ENCODE measurements around the gene KLRC2.
"Not testable (repeated sequence)": the region's sequence is repeated elsewhere in the genome, so short reads cannot be mapped to it uniquely, and the experiment has no call there.

Gene KLRC2

GRCh38 chr12:10425938-10426337, 9.9 kb downstream of the KLRC2 start:
- H3K36me3 Mint-ChIP-seq (ENCODE audit: low read depth); H3K27ac Mint-ChIP-seq: not testable (repeated sequence)

GRCh38 chr12:10424260-10424899, 11.4 kb downstream of the KLRC2 start:
- not testable (repeated sequence) for H3K27me3 Mint-ChIP-seq; H3K9me3 Mint-ChIP-seq; DNase-seq; H3K27ac Mint-ChIP-seq; H3K4me1 Mint-ChIP-seq (ENCODE audit: low read depth); H3K4me3 Mint-ChIP-seq; H3K36me3 Mint-ChIP-seq (ENCODE audit: low read depth)

More at GRCh38 chr12:10425938-10426337, 9.9 kb downstream of the KLRC2 start:
- H3K4me3 Mint-ChIP-seq; H3K4me1 Mint-ChIP-seq (ENCODE audit: low read depth); DNase-seq; H3K27me3 Mint-ChIP-seq; H3K9me3 Mint-ChIP-seq: not testable (repeated sequence)

- H3K36me3 Mint-ChIP-seq (ENCODE audit: low read depth); H3K4me3 Mint-ChIP-seq; DNase-seq; H3K4me1 Mint-ChIP-seq (ENCODE audit: low read depth); H3K9me3 Mint-ChIP-seq; H3K27me3 Mint-ChIP-seq; H3K27ac Mint-ChIP-seq: not testable (repeated sequence)
These were observed 13.7 kb downstream of the KLRC2 start for GRCh38 chr12:10422159-10422558.

DNA sequence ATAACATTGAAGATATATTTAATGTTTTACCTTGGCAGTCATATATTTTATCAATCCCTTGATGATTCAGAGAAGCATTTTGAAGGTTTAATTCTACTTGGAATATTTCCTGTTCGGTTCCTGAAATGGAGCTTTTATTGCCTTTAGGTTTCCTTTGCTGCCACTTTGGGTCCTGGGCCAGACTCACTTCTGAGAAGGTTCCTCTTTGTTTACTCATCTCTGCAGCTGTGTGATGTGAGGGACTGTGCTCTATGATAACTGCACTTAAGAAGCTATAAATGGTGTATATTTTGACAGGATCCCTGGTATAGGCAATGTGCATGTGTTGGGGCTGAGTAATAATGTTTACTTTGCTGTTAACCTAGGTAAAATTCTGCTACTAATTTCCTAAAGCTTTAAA, 15.5 kb downstream of the KLRC2 start, which contains the start of gene KLRC3:
KLRC3 (minus strand) TSS at position 262 of the 400 bp plus-strand sequence; CDS start at position 217, 45 bp downstream.
- Mint-ChIP-seq H3K27ac (peak within 1 kb of the TSS; percentile 68), H3K4me3 (peak within 1 kb of the TSS; percentile 36)
- not testable (repeated sequence) for H3K27me3 Mint-ChIP-seq; DNase-seq; H3K4me1 Mint-ChIP-seq (ENCODE audit: low read depth); H3K36me3 Mint-ChIP-seq (ENCODE audit: low read depth); H3K9me3 Mint-ChIP-seq

DNA sequence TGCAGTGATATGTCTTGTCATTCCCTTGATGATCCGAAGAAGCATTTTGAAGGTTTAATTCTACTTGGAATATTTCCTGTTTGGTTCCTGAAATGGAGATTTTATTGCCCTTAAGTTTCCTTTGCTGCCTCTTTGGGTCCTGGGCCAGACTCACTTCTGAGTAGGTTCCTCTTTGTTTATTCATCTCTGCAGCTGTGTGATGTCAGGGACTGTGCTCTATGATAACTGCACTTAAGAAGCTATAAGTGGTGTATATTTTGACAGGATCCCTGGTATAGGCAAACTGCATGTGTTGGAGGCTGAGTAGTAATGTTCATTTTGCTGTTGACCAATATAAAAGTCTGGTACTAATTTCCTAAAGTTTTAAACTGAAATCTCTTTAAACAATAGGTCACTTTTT, 26.4 kb downstream of the KLRC2 start, which contains the start of gene KLRC4:
KLRC4 (minus strand) TSS at position 366 of the 400 bp plus-strand sequence; CDS start at position 184, 182 bp downstream.
- no peak for DNase-seq
- H3K4me1 Mint-ChIP-seq (ENCODE audit: low read depth) = peaks cover 13% of the 10 kb centered on the region
- peaks cover 6% of the 10 kb centered on the region for H3K27me3 Mint-ChIP-seq
- peak within 1 kb of the TSS; percentile 70 for H3K4me3 Mint-ChIP-seq
- peaks cover 9% of the 10 kb centered on the region for H3K36me3 Mint-ChIP-seq (ENCODE audit: low read depth)
- H3K9me3 Mint-ChIP-seq = no peaks in the 10 kb centered on the region
- peak within 1 kb of the TSS; percentile 66 for H3K27ac Mint-ChIP-seq

DNA sequence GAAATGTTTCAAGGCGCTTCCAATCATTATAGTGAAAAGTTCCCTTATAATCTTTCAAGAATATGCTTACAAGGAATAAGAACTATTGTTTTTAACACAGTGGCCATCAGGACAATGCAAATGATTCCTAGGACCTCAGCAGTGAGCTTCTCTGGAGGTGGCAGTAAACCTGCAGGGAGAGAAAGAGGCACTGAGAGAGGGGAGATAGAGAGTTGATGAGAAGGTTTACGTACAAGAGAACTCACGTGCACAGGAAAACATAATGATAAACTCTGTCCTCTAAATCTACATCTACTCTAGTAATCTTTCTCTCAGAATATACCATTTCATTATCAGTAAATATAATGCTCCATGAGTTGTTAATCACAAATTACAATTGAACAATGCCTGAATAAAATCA, 27.0 kb downstream of the KLRC2 start:
- Mint-ChIP-seq H3K27me3 (peaks cover 6% of the 10 kb centered on the region), H3K36me3 (ENCODE audit: low read depth) (peaks cover 9% of the 10 kb centered on the region), H3K27ac (peak overlapping the region; percentile 66), H3K4me1 (ENCODE audit: low read depth) (peaks cover 13% of the 10 kb centered on the region), H3K4me3 (peak overlapping the region; percentile 70), H3K9me3 (no peaks in the 10 kb centered on the region)
- DNase-seq = no peak

DNA sequence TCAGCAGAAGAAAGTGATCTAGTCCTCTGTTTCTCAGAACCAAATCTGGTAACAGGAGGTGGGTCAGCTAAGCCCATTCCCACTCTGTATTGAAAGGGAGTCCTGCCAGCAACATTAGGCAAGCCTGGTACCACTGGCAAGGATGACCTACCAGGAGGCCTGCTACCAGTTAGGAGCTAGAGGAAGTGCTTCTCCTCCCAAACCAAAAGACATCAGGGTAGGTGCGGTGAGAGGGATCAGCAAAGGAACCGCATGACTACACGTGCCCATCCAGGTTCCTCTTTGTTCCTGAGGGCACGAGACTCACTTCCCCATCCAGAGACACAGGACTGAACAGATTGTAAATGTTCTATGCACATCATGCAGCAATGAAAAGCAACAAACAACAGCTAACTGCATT, 29.1 kb downstream of the KLRC2 start:
- H3K9me3 Mint-ChIP-seq = no peaks in the 10 kb centered on the region
- H3K27ac Mint-ChIP-seq = peak overlapping the region; percentile 74
- peak overlapping the region; percentile 64 for H3K4me3 Mint-ChIP-seq
- peaks cover 6% of the 10 kb centered on the region for H3K27me3 Mint-ChIP-seq
- H3K4me1 Mint-ChIP-seq (ENCODE audit: low read depth) = peaks cover 20% of the 10 kb centered on the region
- no peak for DNase-seq
- peaks cover 9% of the 10 kb centered on the region for H3K36me3 Mint-ChIP-seq (ENCODE audit: low read depth)

DNA sequence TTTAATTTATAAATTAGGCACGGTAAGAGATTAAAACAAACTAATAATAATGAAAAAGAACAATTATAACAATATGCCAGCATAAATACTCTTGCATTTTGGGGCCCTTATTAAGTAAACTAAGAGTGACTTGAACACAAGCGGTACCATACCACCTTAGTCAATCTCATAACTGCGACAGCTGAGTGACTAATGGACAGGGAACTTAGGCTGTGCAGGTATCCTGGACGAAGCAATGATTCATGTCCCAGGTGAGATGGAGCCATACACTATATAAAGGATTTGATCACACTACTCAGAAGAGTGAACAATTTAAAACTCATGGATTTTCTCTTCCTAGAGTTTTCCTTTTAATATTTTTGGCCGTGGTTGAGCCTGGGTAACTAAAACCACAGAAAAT, 30.5 kb downstream of the KLRC2 start:
- H3K9me3 Mint-ChIP-seq = no peaks in the 10 kb centered on the region
- H3K4me1 Mint-ChIP-seq (ENCODE audit: low read depth) = peaks cover 27% of the 10 kb centered on the region
- peaks cover 6% of the 10 kb centered on the region for H3K27me3 Mint-ChIP-seq
- no peak for DNase-seq
- H3K36me3 Mint-ChIP-seq (ENCODE audit: low read depth) = peaks cover 9% of the 10 kb centered on the region
- peak overlapping the region; percentile 32 for H3K4me3 Mint-ChIP-seq
- peak overlapping the region; percentile 8 for H3K27ac Mint-ChIP-seq

DNA sequence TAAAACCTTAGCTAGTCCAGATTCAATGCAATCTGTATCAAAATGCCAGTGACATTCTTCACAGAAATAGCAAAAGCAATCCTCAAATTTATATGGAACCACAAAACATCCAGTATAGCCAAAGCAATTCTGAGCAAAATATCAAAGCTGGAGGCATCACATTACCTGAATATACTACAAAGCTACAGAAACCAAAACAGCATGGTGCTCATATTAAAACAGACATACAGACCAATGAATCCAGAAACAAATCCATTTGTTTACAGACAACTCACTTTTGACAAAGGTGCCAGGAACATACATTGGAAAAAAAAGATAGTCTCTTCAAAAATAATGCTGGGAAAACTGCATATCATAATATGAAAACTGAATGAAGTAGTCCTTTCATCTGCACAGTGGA, 31.0 kb downstream of the KLRC2 start:
- no peaks in the 10 kb centered on the region for H3K9me3 Mint-ChIP-seq
- peak overlapping the region; percentile 32 for H3K4me3 Mint-ChIP-seq
- DNase-seq = no peak
- peak overlapping the region; percentile 44 for H3K27ac Mint-ChIP-seq
- peaks cover 9% of the 10 kb centered on the region for H3K36me3 Mint-ChIP-seq (ENCODE audit: low read depth)
- peaks cover 10% of the 10 kb centered on the region for H3K27me3 Mint-ChIP-seq
- H3K4me1 Mint-ChIP-seq (ENCODE audit: low read depth) = peaks cover 32% of the 10 kb centered on the region

DNA sequence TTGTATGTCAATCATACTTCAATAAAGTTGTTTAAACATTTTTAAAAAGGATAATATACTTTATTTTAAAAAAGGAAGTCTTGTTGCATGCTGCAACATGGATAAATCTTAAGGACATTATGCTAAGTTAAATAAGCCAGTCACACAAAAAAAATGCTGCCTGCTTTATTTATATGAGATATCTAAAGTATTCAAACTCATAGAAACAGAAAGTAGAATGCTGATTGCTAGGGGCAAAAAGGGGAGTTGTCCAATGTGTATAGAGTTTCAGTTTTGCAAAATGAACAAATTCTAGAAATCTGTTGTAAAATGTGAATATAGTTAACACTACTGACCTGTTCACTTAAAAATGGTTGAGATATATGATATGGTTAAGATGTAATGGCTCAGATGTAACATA, 35.0 kb downstream of the KLRC2 start:
- Mint-ChIP-seq H3K27me3 (peaks cover 18% of the 10 kb centered on the region), H3K27ac (no peak overlapping the region), H3K4me1 (ENCODE audit: low read depth) (peaks cover 36% of the 10 kb centered on the region), H3K9me3 (no peaks in the 10 kb centered on the region), H3K4me3 (peak overlapping the region; percentile 2), H3K36me3 (ENCODE audit: low read depth) (peaks cover 11% of the 10 kb centered on the region)
- no peak for DNase-seq

GRCh38 chr12:10398168-10398567, 37.6 kb downstream of the KLRC2 start:
- Mint-ChIP-seq H3K9me3 (no peaks in the 10 kb centered on the region), H3K4me1 (ENCODE audit: low read depth) (peaks cover 54% of the 10 kb centered on the region), H3K27ac (peak overlapping the region; percentile 5), H3K27me3 (peaks cover 11% of the 10 kb centered on the region), H3K36me3 (ENCODE audit: low read depth) (peaks cover 2% of the 10 kb centered on the region), H3K4me3 (peak overlapping the region; percentile 26)
- no peak for DNase-seq

DNA sequence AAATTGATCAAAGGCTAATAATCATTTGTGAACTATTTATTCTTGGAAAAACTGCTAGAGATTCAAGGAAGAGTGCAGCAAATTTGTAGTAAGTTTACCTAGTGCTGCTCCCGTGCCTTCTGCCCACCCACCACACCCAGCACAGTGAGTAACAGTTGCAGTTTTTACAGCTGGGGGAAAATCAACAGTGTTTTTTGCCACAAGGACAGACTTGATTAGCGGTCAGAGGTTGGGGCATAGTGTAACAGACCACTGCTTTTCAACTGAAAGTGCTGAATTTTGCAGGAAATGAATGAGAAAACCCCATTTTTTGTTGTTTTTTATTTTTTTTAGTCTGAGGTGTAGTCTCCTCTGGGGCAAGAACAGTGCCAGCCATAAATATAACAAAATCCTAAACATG, 38.5 kb downstream of the KLRC2 start:
- Mint-ChIP-seq H3K36me3 (ENCODE audit: low read depth) (peaks cover 2% of the 10 kb centered on the region), H3K27ac (peak overlapping the region; percentile 58), H3K4me1 (ENCODE audit: low read depth) (peaks cover 59% of the 10 kb centered on the region), H3K27me3 (peaks cover 11% of the 10 kb centered on the region), H3K9me3 (no peaks in the 10 kb centered on the region), H3K4me3 (peak overlapping the region; percentile 53)
- DNase-seq = no peak

GRCh38 chr12:10396176-10396575, 39.6 kb downstream of the KLRC2 start:
- Mint-ChIP-seq H3K4me3 (peak overlapping the region; percentile 24), H3K27me3 (peaks cover 11% of the 10 kb centered on the region), H3K4me1 (ENCODE audit: low read depth) (peaks cover 59% of the 10 kb centered on the region)
- H3K27ac Mint-ChIP-seq; H3K36me3 Mint-ChIP-seq (ENCODE audit: low read depth); DNase-seq; H3K9me3 Mint-ChIP-seq: not testable (repeated sequence)

- H3K27ac Mint-ChIP-seq = peak overlapping the region; percentile 88
These were observed 40.3 kb downstream of the KLRC2 start for GRCh38 chr12:10395390-10395998.

DNA sequence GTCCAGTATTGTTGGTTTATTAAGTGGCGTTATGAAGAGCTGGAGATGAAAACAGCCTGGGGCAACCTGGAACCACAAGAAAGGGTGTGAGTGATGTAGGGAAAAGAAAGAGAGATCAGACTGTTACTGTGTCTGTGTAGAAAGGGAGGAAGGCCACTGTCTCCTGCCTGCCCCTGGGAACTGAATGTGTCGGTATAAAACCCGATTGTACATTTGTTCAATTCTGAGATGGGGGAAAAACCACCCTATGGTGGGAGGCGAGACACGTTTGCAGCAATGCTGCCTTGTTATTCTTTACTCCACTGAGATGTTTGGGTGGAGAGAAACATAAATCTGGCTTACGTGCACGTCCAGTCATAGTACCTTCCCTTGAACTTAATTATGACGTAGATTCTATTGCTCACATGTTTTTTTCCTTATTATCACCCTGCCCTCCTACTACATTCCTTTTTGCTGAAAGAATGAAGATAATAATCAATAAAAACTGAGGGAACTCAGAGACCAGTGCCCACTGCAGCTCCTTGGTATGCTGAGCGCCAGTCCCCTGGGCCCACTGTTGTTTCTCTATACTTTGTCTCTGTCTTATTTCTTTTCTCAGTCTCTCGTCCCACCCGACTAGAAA, 41.2 kb downstream of the KLRC2 start:
- not testable (repeated sequence) for H3K36me3 Mint-ChIP-seq (ENCODE audit: low read depth); H3K27me3 Mint-ChIP-seq; H3K9me3 Mint-ChIP-seq
- peak; percentile 40 for DNase-seq
- peaks cover 57% of the 10 kb centered on the region for H3K4me1 Mint-ChIP-seq (ENCODE audit: low read depth)
- peak overlapping the region; percentile 88 for H3K27ac Mint-ChIP-seq
- peak overlapping the region; percentile 19 for H3K4me3 Mint-ChIP-seq

More at GRCh38 chr12:10395390-10395998, 40.3 kb downstream of the KLRC2 start:
- Mint-ChIP-seq H3K4me3 (peak overlapping the region; percentile 19), H3K27me3 (peaks cover 11% of the 10 kb centered on the region), H3K4me1 (ENCODE audit: low read depth) (peaks cover 56% of the 10 kb centered on the region), H3K36me3 (ENCODE audit: low read depth) (peaks cover 2% of the 10 kb centered on the region), H3K9me3 (no peaks in the 10 kb centered on the region)
- no peak for DNase-seq
